Measurements from ENCODE around the gene TMEM150B. TPM values are rescaled to one million over a fixed set of nuclear protein-coding genes. Genes with fewer than 3 reads are reported as not detected.

TMEM150B gene
- total RNA-seq, 1 donor from 2014 or later, result not detected

DNA sequence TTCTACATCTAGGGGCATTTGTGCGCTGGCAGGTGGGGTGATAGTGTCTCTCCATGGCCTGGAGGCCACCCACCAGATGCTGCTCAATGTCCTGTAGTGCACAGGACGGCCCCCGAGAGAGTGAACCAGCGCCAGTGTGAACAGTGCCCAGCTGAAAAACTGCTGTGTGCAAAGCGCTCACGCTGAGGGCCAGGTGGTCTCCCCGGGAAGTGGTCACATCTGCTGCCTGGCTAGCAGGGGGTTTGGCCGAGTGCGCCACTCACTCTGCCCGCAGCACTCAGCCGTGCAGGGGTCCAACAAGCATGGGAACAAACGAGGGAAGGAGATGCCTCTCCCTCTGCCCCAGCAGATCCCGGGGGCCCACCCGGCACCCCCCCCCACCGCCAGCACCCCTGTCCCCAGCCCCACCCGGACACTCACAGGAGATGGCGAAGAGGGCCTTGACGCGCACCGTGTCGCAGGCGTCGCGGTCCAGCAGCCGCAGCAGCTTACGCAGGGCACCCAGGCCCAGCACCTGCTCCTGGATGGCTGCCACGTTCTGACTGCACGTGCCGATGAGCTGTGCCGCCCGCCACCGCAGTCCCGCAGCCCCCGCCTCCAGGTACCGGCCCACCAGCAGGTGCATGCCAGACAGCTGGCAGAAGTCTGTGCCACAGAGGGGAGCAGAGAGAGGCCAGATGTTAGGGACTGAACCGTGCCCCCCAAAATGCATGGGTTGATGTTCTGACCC, 51.0 kb downstream of the TMEM150B start:
- Mint-ChIP-seq H3K9me3 (no peaks in the 10 kb centered on the region), H3K27ac (ENCODE audit: unreplicated experiment) (no peak overlapping the region), H3K4me3 (no peak overlapping the region), H3K36me3 (ENCODE audit: low read depth) (peaks cover 6% of the 10 kb centered on the region), H3K27me3 (ENCODE audit: low read depth) (no peaks in the 10 kb centered on the region), H3K4me1 (peaks cover 3% of the 10 kb centered on the region)
- DNase-seq (ENCODE audit: low read depth, low spot score), result no peak
- TF ChIP-seq, protein P1, sequence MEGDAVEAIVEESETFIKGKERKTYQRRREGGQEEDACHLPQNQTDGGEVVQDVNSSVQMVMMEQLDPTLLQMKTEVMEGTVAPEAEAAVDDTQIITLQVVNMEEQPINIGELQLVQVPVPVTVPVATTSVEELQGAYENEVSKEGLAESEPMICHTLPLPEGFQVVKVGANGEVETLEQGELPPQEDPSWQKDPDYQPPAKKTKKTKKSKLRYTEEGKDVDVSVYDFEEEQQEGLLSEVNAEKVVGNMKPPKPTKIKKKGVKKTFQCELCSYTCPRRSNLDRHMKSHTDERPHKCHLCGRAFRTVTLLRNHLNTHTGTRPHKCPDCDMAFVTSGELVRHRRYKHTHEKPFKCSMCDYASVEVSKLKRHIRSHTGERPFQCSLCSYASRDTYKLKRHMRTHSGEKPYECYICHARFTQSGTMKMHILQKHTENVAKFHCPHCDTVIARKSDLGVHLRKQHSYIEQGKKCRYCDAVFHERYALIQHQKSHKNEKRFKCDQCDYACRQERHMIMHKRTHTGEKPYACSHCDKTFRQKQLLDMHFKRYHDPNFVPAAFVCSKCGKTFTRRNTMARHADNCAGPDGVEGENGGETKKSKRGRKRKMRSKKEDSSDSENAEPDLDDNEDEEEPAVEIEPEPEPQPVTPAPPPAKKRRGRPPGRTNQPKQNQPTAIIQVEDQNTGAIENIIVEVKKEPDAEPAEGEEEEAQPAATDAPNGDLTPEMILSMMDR (conservative IDR thresholded peaks at IDR 0.05), result no peak

DNA sequence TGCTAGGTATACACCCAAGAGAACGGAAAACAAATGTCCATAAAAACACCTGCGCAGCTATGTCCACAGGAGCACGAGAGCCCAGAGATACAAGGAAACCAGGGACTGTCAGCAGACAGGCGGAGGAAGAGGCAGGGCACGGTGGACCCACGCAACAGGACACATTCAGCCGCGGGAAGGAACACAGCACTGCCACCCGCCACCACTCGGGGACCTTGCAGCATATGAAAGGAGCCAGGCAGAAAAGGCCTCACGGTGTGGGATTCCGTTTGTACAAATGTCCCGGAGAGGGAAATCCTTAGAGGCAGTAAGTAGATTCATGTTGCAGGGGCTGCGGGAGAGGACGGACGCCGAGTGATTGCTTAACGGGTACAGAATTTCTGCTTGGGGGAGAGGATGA, 53.0 kb downstream of the TMEM150B start:
- Mint-ChIP-seq H3K27me3 (ENCODE audit: low read depth) (no peaks in the 10 kb centered on the region), H3K27ac (ENCODE audit: unreplicated experiment) (no peak overlapping the region), H3K4me3 (peak overlapping the region; percentile 5), H3K4me1 (no peaks in the 10 kb centered on the region), H3K9me3 (no peaks in the 10 kb centered on the region), H3K36me3 (ENCODE audit: low read depth) (peaks cover 8% of the 10 kb centered on the region)
- DNase-seq (ENCODE audit: low read depth, low spot score), result no peak
- TF ChIP-seq, protein P1 (conservative IDR thresholded peaks at IDR 0.05), result no peak

DNA sequence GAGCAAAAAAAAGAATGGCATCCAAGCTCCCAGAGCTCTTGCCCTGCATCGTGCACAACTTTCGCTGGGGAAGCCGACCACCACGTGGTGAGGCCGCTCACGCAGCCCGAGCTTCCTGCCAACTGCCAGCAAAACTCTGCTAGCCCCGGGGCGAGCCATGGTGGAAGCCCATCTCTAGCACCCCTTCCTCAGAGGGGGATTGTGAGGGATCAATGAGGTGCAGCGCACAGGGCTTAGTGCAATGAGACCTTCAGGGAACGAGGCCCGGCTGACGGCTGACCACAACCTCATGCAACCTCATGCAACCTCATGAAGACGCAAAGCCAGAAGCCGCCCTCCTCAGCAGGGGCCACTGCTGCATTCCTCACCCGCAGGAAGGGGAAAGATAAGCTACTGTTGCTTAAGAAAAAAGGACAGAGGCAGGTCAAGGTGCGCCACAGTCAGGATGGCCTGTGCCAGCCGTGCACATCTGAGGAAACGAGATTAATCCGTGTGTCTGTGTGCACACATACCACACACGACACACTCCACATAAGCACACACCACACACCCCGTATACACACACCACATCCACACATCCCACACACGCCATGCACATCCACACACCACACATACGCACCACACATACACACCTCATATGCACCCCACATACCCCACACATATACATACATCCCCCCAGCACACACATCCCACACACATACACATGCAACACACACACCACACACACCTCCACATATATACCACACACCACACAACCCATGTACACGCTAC, 54.8 kb downstream of the TMEM150B start:
- Mint-ChIP-seq H3K36me3 (ENCODE audit: low read depth) (peaks cover 15% of the 10 kb centered on the region), H3K4me3 (no peak overlapping the region), H3K4me1 (peaks cover 5% of the 10 kb centered on the region), H3K9me3 (peaks cover 7% of the 10 kb centered on the region), H3K27me3 (ENCODE audit: low read depth) (no peaks in the 10 kb centered on the region), H3K27ac (ENCODE audit: unreplicated experiment) (no peak overlapping the region)
- TF ChIP-seq, protein P1 (conservative IDR thresholded peaks at IDR 0.05), result no peak
- DNase-seq (ENCODE audit: low read depth, low spot score), result no peak

DNA sequence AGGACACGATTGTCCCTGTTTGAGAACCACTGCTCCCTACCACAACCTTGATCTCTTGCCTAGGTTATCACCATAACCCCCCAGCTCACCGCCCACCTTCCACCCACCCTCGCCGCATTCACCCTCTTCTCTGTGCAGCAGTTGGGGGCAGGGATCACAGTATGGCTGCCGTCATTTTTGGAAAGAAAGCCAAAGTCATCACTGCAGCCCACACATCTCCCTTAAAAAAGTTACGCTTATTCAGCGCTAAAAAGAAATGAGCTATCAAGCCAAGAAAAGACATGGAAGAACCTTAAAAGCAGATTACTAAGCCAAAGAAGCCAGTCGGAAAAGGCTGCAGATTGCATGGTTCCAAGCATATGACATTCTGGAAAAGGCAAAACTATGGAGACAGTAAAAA, 55.8 kb downstream of the TMEM150B start:
- TF ChIP-seq, protein P1 (conservative IDR thresholded peaks at IDR 0.05), result no peak
- Mint-ChIP-seq H3K36me3 (ENCODE audit: low read depth) (peaks cover 15% of the 10 kb centered on the region), H3K4me3 (no peak overlapping the region), H3K27ac (ENCODE audit: unreplicated experiment) (no peak overlapping the region), H3K4me1 (peaks cover 5% of the 10 kb centered on the region), H3K9me3 (peaks cover 7% of the 10 kb centered on the region), H3K27me3 (ENCODE audit: low read depth) (no peaks in the 10 kb centered on the region)
- DNase-seq (ENCODE audit: low read depth, low spot score), result no peak

DNA sequence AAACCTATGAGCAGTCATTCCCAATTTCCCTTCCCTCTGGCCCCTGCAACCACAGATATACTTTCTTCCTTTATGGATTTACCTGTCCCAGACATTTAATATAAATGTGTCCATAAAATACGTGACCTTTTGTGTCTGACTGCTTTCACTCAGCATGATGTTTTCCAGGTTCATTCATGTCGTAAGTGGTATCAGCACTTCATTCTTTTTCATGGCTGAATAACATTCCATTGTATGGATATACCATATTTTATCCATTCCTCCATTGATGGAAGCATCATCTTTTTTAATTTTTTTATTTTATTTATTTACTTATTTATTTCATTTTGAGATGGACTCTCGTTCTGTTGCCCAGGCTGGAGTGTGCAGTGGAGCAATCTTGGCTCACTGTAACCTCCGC, 58.3 kb downstream of the TMEM150B start:
- TF ChIP-seq, protein P1 (conservative IDR thresholded peaks at IDR 0.05), result no peak
- Mint-ChIP-seq H3K4me3 (no peak overlapping the region), H3K4me1 (peaks cover 5% of the 10 kb centered on the region), H3K27ac (ENCODE audit: unreplicated experiment) (no peak overlapping the region), H3K27me3 (ENCODE audit: low read depth) (no peaks in the 10 kb centered on the region), H3K36me3 (ENCODE audit: low read depth) (peaks cover 19% of the 10 kb centered on the region), H3K9me3 (peaks cover 7% of the 10 kb centered on the region)
- DNase-seq (ENCODE audit: low read depth, low spot score), result no peak
